ENCODE measurements around the gene GPR107.

The GPR107 gene

DNA sequence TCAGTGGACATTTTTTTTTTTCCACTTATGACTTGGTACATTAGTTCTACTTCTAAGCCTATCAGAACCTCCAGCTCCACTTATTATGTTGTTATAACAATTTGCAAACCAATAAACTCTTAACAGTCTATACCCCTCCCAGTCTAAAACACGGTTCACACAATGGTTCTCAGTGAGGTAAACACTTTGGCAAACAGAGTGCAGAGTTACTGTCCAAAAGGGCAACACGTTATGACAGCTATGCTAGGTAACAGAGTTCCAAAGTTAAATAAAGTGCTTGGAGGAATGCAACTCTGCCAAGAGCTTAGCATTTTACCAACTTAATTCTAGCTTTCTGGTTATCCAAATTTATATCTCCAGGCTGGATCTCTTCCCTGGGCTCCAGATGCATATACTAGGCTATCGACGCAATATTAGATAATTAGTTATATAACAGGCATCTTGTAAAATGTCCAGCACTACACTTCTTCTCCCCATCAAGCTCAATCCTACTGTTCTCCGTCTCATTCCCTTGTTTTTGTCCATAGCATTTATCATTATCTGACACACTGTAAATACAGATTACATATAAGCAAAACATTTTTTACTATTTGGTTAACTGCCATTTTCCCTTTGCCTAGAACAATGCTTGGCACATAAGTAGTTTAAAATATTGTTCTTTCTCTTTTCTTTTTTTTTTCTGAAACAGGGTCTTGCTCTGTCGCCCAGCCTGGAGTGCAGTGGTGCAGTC is 25.0 kb upstream of the GPR107 start:
- DNase-seq: no peak

DNA sequence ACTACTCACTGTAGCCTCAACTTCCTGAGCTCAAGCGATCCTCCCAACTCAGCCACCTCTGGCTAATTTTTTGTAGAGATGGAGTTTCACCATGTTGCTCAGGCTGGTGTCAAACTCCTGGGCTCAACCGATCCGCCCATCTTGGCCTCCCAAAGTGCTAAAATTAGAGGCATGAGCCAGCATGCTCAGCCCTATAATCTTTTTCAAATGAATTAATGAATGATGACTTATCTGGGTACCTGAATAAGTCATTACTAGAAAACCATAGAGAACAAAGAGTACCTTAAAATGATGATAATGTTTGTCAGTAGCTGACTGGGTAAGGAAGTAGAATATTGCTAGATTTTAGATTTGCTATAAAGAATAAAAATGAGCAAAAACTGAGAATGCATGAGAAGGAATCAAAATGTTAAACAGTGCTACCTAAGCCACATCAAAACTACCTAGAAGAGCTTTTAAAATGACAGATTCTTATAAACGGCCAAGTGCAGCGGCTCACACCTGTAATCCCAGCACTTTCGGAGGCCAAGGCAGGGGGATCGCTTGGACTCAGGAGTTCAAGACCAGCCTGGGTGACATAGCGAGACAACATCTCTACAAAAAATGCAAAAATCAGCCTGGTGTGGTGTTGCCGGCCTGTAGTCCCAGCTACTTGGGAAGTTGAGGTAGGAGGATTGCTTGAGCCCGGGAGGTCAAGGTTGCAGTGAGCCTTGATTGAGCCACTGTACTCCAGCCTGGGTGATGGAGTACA is 24.3 kb upstream of the GPR107 start:
- no peak for DNase-seq

DNA sequence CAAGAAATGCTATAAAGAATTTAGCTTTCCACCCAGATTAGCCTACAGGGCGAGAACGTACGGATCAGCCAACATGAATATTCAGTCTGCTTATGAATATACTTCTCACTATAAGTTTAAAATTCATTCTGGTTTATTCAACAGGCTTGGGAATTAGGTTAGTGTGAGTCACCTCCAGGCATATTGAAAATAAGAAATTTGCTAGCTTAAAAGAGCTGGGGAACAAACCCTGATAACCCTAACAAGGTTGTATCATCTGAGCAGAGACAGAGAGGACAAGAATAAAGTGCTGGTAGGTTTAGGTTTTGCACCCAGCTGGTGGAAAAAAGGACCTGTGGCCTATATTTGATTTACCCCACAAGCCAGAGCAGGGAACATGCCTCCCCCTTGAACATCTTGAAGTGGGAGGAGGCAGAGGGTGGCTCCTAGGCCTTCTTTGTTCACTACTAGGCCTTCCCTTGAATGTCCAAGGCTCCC is 23.0 kb upstream of the GPR107 start:
- no peak for DNase-seq

DNA sequence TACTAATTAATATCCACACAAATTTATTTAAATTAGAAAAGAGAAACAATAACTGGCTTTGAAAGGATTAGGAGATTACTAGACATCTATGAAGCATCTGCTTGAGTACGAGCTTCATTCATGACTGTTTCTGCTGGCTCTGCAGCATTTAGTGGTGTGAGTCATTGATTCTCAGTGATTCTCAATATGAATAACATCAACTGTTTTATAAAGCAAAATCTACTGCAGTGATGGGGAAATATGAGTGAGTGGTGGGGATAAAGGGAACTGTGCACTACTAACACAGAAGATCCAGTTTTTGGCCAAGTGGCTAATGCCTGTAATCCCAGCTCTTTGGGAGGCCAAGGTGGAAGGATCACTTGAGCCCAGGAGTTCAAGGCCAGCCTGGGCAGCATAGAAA is 19.1 kb upstream of the GPR107 start:
- DNase-seq: no peak

DNA sequence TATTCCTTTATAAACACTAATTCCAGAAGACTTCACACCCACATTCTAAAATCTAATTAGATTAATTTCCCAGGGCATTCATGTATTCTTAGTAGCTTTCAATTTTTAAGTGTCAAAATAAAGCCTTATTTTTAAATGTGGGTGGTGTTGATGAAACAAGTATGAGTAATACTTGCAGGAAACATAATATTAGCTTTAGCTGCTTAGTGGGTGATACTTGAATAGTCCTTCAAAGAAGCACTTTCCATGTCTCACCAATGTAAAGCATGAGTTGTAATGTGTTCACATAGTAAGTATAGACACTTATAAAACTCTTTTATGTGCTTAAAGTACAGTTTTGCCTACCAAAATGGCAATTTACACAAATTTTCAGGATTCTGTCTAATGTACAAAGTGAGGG is 17.6 kb upstream of the GPR107 start:
- no peak for DNase-seq

DNA sequence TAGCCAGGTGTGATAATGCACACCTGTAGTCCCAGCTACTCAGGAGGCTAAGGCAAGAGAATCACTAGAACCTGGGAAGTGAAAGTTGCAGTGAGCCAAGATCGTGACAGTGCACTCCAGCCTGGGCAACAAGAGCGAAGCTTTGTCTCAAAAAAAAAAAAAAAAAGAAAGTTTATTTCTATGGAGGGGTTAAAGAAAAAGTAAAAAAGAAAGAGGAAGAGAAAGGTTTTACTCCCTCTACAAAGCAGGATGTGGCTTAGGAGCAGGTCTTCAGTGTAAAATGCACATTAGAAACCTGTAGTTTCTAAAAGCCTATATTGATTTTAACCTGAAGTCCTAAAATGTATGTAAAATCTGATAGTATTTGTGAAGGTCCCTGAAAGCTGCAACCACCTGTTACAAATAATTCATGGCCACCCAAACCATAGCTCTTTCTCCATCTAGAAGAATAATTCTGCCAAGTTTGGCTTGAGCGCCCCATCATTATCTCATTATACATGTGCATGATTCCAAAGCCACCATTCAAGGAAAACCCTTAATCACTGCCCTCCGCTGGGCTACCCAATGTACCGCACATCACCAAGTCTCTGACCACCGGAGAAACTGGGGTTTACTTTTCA is 14.1 kb upstream of the GPR107 start:
- no peak for DNase-seq

DNA sequence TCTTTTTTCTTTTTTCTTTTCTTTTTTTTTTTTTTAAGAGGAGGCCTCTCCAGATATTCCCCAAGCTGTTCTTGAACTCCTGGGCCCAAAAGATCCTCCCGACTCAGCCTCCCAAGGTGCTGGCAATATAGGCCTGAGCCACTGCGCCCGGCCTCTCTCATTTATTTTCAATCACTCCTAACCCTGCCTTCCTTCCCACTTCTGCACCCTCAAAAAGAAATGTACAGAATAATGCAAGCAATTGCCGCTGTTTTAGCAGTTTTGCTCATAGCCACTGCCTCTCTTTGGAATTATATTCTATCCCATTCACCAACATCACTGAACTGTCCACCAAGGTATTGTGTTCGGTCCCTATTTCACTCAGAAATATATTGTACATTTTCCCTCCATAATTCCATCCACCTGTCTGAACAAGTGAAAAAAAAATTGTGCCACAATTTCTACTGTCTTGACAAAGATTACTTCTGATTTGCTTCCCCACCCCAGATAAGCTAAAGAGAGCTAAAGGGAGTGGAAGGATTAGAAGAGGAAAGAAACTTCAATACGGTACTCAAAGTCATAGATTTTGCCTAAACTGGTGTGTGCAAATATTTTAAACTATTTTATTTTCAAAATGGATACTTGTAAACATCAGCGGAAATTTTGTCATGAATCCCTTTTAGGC is 12.6 kb upstream of the GPR107 start:
- no peak for DNase-seq

DNA sequence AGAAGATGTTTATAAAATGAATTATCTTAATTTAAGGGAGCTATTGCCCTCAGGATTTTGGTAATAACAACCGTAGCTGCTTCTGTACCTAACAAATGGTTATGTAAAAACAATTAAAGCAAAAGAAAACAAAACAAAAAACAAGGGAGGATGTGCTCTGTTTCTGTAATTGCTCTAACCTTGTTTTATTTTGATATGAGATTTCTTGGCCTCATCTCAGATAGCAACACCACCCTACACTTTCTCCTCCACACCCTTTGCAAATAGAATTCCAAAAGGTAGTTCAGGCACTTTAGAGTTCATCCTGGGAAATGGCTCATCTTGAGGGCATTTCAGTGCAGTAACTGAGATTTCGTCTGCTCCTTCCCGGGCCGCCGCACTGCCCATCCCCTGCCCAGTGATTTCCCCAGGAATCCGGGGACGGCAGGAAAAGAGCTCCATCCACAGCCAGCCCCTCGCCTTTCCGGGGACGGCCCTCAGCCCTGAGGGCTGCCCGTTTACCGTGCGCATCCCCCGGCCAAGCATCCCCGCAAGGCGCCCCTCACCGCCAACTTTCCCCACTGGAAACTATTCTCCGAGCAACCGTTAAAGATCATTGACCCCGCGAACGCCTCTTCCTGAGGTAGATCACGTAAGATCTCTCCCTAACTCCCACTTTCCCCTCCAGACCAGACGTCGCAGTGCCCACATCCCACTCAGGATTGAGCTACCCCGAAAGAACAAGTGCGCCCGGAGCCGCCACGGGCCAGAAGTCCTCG is 11.9 kb upstream of the GPR107 start:
- DNase-seq: no peak

DNA sequence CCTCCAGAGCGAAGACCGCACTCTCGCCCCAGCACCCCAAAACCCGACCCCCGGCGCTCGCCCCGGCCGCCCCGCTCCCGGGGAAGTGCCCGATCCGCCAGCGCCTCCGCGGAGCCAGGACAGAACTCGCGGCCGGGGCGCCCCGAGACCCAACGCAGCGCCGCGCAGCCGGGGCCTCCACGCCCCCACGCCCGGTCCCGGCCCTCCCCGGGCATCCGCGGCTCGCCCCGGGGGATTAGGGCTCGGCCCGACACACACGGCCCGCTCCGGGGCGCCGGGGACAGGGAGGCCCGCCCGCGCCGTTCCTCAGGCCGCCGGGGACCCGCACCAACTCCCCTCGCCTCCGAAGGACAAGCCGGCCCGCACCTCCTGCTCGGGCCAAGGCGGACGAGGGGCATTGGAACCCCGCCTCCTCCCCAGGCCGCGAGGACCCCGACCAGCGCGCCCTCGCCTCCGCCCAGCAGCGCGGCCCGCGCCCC is 11.3 kb upstream of the GPR107 start:
- DNase-seq: peak in 1 of 4 experiments; percentile 16

DNA sequence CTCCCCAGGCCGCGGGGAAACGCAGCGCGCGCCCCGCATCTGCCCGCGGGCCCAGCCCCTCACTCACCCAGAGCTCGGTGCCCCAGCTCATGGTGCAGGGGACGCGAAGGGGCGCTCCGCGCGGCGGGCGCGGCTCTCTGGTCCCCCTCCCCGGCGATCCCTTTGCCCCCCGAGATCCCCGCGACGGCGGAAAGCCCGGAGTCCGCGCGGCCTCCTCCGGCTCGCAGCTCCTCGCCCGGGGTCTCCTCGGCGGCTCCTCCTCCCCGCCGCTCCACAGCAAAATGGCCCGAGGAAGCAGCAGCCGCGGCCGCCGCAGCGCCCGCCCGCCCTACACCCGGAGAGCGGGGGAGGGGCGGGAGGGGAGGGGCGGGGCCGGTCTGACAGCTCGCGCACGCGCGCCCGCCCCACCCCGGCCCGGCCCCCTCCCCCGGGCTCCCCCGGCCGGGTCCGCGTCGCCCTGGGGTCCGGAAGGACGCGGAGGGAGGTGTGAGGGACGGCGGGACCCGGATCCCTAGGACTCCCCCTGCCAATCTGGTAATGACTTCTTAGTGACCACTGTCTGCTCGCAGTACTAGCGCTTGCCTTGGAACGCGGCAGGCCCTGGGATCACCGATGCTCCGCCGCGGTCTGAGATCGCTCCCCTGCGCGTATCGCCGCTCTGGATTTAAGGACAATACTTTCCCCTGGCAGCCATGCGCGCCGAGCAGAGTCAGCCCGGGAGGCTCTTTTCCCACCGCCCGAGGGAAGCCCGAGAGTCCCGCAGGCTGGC is 10.6 kb upstream of the GPR107 start, which contains the start of gene FNBP1:
Gene FNBP1 (minus strand): TSS at position 305 of the 769 bp plus-strand sequence. CDS start 214 bp downstream, at position 91.
- peak; percentile 48 to 79 (median 61) for DNase-seq

DNA sequence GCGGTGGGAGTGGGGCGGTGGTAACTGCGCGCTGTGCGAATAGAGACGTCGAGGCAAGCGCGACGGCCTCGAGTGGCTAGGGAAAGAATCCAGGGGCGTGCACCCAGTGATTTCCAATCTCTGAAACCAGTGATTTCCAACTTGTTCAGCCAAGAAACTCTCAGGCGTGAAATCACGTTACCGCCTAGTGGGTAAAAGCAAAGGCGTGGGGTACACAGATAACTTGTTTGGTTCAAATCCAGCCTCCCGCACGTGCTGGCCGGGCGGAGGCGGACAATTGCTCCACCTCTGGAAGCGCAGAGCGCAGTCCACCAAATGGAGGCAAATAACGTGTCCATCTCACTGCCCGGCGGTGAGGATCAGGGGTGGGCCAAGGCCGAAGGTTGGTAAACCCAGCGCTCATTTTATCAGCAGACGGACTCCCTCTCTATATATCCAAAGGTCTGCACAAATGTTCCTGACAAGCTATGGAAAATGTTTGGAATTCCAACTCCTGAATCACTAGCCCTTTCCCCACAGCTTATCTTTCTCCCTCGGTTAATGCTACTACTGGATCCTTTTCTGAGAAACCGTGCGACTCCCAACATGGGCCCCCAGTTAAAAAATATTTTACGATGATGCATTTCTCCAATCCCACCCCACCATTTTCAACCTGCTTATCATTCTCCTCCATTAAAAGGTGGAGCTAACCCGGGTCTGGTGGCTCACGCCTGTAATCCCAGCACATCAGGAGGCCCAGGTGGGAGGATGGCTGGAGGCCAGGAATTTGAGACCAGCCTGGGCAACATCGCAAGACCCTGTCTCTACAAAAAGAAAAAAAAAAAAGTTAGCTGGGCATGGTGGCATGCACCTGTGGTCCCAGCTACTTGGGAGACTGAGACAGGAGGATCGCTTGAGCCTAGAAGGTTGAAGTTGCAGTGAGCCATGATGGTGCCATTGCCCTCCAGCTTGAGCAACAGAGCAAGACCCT is 9.8 kb upstream of the GPR107 start:
- DNase-seq: no peak

DNA sequence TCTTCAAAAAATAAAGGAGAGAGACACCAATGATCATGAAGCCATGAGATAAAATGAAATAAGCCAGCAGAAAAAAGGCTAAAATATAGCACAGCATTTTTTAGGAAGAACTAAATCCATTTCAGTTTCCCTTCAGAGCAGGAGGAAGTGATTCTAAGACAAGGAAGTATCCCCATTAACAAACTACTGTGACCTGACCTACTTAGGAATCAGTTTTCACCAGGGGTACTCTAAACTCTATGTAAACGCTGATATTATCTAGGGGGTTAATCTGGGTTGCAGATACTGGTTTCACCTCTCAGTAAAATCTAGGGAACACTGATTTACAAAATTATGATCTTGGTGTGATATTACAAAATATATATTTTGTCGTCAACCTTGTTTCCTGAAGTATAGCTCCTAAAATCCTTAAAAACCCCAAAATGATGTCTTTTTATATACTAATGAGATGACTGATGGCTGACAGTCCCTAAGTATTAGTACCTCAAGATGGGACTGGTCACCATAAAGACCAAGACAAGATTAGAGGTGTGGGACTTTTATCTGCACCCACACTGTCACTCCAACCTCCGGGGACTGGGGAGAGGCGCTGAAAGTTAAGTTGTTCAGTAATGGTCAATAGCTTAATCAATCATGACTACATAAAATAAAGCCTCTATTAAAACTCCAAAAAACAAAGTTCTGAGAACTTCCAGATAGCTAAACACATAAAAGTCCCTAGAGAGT is 7.8 kb upstream of the GPR107 start:
- DNase-seq: no peak

DNA sequence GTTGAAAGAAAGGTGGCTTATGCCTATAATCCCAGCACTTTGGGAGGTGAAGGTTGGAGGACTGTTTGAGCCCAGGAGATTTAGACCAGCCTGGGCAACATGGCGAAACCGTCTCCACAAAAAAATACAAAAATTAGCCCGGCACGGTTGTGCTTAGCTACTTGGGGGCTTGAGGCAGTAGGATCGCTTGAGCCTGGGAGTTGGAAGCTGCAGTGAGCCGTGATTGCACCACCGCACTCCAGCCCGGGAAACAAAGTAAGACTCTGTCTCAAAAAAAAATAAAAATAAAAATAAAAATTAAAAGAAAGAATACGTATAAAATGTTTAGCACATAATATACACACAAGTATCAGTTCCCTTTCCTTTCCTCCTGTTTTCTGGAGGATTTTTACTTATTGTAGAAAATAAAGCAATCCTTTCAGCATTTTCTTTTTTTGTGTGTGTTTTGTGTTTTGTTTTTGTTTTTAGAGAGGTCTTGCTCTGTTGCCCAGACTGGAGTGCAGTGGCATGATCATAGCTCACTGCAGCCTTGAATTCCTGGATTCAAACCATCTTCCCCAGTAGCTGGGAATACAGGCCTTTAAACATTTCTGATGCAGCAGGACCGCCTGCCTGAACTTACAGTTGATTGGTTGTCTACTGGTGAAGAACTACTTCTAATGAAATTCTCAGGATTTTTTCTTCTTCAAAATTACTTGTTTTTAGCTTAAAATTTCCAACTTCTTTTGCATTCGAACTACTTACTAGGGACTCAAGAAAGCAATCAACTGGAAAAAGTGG is 4.1 kb upstream of the GPR107 start:
- no peak for DNase-seq

DNA sequence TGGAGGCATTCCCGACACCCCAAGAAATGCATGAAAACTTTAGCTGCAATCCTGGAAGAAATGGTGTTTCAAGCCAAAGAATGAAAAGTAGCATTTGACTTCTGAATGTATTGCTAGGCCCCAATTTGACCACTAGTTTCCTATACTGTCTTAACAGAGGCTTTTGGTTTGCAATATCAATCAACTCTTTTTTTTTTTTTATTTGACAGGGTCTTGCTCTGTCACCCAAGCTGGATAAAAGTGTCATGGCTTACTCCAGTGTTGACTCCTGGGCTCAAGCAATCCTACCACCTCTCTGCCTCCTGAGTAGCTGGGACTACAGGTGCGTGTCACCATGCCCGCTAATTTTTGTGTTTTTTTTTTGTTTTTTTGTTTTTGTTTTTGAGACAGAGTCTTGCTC is 3.2 kb upstream of the GPR107 start:
- DNase-seq: no peak

DNA sequence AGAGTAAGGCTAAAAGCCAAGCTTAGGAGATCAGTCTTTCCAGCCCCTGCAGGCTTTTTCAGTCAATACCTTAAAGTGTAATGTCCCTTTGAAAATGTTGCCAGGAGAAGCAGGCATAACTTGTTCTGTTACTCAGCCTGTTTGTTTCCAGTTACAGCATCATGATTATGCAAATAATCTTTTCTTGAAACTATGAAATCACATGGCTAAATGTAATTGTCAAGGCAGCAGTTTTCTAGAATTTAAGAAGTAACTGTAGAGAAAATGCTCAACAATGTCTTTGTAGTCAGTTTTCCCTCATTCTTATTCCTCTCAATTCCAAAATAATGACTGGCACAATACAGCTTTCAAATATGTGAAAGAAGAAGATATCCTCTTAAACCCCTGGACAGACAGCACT is 1.9 kb upstream of the GPR107 start:
- no peak for DNase-seq

DNA sequence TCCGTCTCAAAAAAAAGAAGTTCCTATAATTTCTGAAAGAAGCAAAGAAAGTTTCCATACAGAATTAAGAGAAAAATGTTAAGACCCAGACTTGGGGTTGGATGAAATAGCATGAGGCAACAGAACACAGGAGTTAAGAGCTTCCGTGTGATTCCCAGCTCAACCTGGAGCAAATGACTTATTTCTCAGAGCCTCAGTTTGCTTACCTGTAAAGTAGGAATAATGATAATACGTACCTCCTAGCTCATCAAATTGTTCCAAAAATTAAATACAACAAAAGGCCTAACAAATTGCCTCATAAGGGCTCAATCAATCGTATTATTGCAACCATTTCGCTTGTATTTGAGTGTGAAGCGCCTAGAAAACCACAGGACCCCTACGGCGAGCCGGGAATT is 600 bp upstream of the GPR107 start:
- DNase-seq: no peak

DNA sequence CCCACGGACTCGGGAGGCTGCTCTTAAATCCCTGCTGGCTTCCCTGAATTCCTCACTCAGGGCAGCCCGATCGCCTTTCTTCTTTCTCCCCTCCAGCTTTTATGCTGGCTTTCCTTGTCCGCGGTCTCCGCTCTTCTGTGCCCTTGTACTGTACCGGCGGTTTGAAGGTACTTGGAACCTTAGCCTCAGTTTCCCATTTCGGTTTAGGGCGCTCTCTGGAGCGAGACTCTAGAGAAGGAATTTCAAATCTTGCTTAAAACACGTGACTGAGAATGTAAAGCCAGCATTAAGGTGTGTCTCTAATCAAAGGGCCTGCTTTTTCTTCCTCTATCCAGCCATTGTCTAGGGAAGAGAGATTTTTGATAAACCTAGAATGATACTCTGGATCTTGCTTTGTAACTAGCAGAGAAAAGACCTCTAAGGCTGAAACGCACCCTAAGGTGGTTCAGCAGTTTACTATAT is 650 bp downstream of the GPR107 start:
- no peak for DNase-seq

DNA sequence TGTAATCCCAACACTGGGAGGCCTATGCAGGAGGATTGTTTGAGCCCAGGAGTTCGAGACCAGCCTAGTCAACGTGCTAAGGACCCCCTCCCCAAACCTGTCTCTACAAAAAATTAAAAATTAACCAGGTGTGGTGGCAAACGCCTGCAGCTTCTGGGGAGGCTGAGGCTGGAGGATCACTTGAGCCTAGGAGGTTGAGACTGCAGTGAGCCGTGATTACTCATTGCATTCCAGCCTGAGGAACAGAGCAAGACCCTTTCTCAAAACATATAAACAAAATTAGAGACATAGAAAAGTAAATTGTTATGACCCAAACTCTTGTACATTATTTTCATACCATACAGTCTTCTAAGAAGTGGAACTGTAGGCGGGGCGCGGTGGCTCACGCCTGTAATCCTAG is 1.1 kb downstream of the GPR107 start:
- no peak for DNase-seq

DNA sequence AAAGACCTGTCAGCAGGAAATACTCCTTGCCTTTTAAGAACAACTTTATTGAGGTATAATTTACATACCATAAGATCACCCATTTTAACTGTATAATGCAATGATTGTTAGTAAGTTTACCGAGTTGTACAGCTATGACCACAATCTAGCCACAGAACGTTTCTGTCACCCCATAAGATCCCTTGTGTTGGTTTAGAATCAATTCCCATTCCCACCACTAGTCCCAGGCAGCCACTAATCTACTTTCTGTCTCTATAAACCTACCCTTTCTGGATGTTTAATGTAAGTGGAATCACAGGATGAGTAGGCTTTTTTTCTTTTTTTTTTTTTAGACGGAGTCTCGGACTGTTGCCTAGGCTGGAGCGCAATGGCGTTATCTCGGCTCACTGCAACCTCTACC is 4.4 kb downstream of the GPR107 start:
- DNase-seq: no peak
